Measurements from ENCODE around the gene ZCCHC10.
"Not testable (repeated sequence)": the region's sequence is repeated elsewhere in the genome, so short reads cannot be mapped to it uniquely, and the experiment has no call there.

ZCCHC10 gene

DNA sequence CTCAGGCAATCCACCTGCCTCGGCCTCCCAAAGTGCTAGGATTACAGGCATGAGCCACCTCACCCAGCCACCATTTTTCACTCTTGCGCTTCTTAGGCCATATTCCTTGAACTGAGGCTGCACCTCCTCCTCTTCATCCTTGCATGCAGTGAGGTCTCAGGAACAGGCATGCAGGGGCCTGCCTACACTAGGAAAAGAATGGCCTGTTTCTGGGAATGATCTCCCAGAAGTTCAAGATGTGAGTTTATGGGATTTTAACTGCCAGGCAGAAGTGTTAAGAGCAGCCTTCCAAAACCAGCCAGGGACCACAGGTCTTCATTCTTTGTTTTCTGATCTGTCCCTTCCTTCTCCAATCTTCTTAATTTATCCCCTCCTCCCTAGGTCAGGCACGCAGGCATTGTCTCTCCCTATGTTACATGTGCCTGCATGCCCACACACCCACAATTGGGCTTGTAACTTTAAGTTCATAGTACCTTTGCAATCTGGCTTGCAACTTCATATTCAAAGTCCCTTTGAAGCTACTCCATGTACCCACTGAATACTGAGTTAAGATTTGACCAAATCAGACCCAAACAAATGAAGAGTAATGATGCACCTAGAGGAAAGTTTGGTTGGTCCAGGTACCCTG is 14.9 kb upstream of the ZCCHC10 start:
- DNase-seq, result no peak

DNA sequence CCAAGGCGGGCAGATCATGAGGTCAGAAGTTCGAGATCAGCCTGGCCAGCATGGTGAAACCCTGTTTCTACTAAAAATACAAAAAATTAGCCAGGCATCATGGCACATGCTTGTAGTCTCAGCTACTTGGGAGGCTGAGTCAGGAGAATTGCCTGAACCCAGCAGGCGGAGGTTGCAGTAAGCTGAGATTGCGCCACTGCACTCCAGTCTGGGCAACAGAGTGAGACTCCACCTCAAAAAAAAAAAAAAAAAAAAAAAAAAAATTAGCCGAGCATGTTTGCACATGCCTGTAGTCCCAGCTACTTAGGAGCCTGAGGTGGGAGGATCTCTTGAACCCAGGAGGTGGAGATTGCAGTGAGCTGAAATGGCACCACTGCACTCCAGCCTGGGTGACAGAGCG is 10.3 kb upstream of the ZCCHC10 start:
- not testable (repeated sequence) for DNase-seq

DNA sequence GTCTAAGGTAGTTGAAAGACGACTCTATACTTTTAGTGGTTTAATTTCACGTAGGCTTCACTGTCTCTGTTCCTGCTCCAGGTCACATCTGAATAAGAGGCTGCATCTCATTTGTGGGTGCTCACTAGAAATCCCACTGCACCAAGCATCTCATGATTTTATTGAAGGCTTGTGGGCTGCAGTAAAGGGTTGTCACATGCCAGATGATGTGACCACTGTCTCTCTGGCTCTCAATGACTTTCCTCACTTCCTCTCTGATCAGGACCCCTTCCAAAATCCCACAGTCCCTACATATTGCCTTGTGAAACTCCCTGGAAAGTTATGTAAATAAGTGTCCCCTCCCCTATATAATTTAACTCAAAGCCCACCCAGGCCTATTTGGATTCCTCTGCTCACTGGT is 8.9 kb upstream of the ZCCHC10 start:
- DNase-seq, result no peak

DNA sequence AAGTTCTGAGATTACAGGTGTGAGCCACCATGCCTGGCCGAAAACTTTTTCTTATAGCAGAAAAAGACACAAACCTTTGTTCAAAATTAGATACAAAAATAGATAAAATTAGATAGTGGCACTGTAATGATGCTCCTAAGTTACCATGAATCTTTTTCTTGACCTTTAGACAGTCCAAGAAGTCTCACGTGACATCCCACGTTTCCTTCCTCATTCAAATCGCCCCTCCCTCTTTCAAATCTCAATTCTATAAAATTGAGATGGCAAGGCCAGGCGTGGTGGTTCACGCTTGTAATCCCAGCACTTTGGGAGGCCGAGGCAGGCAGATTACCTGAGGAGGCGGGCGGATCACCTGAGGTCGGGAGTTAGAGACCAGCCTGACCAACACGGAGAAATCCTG is 7.7 kb upstream of the ZCCHC10 start:
- DNase-seq, result no peak

DNA sequence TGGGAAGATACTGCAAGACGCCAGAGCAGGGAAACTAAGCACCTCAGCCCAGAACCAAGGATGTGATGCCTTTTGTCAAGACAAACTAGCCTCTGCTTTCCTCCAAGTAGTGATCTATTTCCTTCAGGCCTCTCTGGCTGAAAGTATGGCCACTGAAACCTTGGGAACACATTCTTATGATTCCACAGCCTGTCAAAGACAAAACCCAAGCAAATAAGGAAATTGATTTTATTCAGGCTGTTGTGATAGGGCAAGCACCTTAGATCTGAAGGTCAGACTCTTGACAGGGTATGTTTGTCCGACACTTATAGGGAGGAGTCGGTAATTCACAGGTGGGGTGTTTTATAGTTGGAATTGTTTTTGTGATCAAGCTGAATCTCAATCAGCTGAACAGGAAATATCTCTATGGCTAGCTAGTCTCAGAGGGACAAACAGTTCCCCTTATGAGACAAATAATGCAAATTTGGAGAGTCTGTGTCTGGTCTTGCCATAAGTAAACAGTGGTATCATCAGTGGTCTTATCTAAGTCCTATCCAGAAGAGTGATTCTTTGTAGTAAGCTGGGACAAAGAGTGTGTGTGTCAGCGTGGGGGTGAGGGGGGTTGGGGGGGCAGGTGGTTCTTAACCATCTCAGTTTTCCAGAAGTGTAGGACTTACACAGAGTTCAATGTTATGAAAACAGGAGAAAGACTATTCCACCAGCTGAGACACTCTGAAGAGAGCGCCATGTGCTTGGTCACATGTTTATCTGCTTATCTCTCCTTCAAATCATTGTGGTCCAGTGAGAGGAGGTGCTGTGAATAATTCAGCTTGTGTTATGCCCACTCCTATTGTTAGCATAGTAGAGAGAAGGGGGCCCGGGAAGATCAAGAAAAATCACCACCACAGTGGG is 6.7 kb upstream of the ZCCHC10 start:
- DNase-seq, result no peak

DNA sequence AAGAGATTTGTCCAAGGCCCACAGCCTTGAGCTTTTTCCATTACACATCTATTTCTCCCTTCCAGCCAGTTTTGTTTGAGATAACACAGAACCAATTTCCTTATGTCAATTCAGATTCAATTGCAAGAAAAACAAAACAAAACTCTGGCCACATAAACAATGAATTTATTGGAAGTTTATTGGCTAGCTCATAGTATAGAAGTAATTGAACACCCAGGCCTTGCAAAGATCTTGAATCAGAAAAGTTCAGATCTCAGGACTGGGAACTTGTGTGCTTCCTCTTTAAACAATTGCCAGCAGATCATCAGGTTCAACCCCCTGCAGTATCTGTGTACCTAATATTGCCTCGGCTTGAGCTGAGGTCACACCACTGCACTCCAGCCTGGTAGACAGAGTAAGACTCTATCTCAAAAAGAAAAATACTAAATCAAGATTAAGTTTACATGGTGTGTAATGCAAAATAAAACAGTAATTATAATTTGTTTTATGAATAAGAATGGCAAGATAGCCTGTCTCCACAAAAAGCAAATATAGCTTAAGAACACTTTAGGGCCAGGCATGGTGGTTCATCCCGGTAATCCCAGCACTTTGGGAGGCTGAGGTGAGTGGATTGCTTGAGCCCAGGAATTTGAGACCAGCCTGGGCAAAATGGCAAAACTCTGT is 4.1 kb upstream of the ZCCHC10 start:
- no peak for DNase-seq

DNA sequence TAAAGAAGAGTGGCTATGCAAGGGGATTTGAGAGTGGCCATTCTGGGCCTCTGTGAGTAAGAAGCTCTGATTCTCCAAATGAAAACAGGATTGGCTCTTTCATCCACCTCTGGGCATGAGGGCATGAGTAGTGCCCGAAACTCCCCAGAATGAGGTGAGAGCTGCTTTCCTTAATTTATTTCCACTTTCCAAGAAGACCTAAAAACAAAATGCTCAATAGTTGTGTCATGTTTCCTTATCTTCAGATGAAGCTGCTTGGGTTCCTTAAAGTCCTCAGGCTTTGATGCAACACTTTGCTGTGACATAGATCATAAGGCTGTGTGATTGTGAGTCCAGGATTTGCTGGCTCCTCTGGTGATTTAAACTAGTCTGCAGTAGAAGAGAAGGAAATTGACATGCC is 3.1 kb upstream of the ZCCHC10 start:
- no peak for DNase-seq

DNA sequence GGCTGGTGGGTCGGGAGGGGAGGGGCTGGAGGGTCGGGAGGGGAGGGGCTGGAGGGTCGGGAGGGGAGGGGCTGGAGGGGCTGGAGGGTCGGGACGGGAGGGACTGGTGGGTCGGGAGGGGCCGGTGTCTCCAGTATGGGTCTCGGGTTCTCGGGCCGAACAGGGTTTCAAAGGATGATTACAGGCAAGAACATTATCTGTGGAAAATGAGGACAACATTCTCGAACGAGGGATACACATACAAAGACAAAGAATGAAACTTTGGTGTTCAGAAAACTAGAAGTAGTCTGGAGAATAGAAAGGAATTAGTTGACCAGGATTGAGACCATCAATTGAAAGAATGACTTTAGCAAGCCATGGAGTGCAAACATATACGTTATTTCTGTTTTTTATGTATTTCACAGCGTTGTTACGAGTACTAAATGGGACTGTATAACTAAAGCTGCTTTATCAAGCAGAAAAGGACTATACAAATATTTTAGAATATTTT is 360 bp upstream of the ZCCHC10 start:
- DNase-seq, result no peak

DNA sequence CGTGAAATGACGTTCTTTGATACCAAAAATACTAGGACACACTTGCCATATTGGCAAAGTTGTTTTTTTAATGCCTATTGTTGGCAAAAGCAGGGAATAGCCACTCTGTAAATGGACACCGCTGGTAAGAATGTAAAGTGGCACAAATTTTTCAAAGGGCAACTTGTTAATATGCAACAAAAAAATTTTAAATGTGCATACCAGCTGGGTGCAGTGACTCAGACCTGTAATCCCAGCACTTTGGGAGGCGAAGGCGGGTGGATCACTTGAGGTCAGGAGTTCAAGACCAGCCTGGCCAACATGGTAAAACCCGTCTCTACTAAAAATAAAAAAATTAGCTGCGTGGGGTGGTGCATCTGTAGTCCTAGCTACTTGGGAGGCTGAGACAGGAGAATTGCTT is 6.9 kb downstream of the ZCCHC10 start:
- DNase-seq, result not testable (repeated sequence)

DNA sequence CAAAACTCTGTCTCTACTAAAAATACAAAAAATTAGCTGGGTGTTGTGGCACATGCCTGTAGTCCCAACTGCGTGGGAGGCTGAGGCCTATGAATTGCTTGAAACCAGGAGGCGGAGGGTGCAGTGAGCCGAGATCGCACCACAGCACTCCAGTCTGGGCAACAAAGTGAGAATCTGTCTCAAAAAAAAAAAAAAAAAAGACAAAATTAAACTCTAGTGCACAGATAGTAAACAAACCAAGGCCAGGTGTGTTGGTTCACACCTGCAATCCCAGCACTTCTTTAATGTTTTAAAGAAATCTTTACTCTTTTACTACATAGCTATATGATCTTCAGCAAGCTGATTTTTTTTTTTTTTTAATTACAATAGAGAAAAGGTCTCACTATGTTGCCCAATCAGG is 8.4 kb downstream of the ZCCHC10 start:
- DNase-seq, result no peak

DNA sequence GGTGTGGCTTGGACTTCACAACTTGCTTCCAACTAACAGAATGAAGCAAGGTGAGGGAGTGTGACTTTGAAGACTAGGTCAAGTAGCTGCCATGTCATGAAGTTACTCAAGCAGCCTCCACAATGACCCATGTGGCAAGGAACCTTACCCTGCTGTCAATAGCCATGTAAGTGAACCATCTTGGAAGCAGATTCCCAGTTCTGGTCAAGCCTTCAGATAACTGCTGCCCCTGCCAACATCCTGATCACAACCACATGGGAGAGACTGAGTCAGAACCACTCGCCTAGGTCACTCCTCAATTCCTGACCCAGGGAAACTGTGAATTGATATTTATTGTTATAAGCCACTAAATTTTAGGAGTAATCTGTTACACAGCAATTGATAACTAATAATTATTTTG is 10.9 kb downstream of the ZCCHC10 start:
- DNase-seq, result no peak

DNA sequence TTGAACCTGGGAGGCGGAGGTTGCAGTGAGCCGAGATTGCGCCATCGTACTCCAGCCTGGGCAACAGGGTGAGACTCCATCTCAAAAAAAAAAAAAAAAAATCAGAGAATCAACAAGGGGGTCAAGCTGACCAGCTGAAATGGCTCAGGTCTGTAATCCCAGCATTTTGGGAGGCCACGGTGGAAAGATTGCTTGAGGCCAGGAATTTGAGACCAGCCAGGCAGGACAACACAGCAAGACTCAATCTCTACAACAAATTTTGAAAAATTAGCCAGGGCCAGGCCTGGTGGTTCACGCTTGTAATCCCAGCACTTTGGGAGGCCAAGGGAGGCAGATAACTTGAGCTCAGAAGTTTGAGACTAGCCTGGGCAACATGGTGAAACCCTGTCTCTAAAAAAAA is 17.9 kb downstream of the ZCCHC10 start:
- DNase-seq, result not testable (repeated sequence)

DNA sequence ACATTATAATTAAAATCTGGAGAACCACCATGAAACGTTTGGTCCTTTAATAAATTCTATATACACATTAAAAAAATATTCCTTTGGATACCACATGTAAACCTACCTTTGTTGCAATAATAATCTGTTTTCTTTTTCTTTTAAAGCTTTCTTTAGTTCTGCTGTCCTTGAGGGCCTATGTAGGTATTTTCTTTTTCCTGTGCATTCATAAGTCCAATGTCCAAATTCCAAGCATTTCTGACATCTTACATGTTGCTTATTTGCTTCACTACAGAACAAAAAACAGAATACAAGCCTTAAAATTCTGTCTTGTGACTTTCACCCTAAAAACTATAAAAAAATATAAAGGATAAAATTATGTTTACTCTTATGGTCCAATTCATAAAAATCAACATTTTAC is 19.7 kb downstream of the ZCCHC10 start:
- DNase-seq, result no peak

DNA sequence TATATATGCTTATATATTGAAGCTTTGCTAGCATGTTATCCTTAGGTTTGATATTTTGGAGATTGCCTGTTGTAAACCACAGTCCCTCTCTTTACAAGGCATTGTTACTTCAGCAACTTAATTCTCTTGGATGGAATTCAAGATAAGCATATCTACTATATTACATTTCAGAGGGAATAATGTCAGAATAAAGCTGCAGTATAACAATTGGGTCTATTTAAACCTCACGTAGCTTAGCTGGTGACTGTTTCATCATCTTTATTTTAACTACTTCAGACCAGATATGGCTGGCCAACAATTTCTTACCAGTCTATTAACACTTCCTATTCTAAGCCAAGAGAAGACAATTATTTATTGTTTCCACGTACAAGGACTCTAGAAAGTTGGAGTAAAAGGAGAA is 27.1 kb downstream of the ZCCHC10 start:
- no peak for DNase-seq

DNA sequence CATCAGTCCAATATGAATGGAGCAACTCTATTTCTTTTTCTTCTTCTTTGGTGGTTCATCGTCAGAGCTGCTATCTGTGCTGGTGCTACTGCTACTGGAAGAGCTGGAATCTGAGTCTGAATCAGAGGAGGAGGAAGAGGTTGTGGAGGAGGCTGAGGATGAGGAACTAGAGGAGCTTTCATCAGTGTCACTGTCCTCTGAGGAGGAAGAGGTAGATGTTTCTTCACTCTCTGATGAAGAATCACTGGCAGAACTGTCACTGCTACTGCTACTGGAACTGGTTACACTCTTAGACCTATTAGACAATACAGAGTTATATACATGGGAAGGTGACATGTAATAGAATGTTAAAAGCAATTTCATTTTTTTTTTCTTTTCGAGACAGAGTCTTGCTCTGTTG is 27.8 kb downstream of the ZCCHC10 start:
- no peak for DNase-seq

DNA sequence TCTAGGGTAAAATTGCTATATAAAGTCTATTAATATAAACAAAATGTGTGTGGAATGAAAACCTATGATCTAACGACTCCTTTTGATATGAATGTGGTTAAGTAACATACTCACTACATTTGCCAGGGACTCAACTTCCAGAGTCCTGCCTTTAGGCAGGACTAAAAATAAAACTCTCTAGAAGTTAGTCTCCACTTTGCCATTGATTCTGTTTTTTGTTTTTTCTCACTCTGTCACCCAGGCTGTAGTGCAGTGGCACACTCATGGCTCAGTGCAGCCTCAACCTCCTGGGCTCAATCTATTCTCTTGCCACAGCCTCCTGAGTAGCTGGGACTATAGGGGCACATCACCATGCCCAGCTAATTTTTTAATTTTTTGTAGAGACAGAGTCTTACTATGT is 30.0 kb downstream of the ZCCHC10 start:
- DNase-seq, result no peak

DNA sequence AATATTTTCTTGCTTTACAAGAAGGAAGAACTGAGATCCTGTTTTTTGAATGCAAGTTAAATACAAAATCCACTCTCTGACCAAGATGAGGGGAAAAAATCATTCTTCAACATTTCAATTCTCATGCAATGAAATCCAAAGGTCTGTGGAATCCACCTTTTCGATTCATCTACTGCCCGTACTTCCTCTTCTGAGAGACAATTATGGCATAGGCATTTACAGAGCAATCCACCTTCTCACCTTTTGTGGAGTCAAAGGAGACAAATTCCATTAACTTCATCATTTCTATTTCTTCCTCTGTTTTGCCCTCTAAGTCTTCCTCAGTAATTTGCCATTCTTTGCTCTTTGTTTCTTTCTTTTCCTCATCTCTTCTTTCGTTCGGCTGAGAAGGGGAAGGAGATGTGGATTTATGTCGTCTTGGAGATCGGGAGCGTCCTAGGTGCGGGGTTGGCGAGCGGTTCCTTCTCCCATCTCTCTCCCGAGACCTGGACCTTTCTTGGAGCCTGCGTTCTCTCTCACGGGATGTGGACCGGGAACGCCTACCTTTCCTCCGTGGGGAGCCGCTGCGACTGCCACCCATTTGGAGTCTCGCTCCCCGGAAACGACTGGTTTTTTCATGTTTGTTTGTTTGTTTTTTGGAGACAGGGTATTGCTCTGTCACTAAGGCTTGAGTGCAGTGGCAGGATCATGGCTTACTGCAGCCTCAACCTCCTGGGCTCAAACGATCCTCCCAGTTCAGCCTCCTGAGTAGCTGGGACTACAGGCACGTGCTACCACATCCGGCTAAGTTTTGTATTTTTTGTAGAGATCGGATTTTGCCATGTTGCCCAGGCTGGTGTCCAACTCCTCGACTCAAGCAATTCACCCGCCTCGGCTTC is 38.6 kb downstream of the ZCCHC10 start:
- DNase-seq, result no peak

DNA sequence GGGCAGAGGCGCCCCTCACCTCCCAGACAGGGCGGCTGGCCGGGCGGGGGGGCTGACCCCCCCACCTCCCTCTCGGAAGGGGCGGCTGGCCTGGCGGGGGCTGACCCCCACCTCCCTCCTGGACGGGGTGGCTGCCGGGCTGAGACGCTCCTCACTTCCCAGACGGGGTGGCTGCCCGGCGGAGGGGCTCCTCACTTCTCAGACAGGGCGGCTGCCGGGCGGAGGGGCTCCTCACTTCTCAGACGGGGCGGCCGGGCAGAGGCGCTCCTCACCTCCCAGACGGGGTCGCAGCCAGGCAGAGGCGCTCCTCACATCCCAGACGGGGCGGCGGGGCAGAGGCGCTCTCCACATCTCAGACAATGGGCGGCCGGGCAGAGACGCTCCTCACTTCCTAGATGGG is 43.4 kb downstream of the ZCCHC10 start:
- DNase-seq, result not testable (repeated sequence)

DNA sequence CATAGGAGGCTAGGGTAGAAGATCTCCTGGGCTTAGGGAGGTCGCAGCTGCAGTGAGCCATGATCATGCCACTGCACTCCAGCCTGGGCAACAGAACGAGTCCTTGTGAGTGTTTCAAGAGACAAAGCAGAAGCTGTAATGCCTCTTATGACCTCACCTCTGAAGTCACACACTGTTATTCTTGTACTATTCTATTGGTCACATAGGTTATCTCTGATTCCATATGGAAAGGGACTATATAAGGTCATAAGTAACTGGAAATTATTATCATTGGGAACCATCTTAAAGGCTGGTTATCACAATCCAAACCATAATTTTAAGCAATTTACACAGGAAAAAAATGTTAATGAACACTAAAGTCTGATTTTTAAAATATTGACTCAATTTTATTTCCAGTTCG is 45.1 kb downstream of the ZCCHC10 start:
- DNase-seq, result no peak

DNA sequence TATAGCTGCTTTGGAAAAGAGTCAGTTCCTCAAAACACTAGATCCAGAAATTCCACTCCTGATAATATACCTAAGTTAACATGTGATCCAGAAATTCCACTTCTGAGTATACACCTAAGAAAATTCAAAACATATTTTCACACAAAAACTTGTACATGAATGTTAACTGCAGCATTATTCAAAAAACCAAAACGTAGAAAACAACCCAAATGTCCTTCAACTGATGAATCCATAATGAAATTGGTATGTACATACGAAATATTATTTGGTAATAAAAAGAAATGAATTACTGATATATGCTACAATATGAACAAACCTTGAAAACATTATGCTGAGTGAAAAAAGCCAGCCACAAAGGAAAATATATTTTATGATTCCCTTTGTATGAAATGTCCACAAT is 46.4 kb downstream of the ZCCHC10 start:
- DNase-seq, result no peak

DNA sequence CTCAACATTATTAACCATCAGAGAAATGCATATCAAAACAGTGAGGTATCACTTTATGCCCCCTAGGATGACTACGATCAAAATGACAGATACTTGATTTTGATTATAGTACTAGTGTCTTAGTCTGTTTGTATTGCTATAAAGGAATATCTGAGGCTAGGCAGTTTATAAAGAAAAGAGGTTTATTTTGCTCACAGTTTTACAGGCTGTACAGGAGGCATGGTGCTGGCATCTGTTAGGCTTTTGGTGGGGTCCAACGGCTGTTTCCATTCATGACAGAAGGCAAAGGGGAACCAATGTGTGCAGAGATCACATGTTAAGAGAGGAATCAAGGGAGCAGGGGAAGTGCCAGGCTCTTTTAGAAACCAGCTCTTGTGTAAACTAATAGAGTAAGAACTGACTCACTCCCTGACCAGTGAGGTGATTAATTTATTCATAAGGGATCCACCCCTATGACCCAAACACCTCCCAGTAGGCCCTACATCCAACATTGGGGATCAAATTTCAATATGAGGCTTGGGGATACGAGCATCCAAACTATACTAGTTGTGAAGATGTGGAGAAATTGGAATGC is 46.9 kb downstream of the ZCCHC10 start:
- no peak for DNase-seq

DNA sequence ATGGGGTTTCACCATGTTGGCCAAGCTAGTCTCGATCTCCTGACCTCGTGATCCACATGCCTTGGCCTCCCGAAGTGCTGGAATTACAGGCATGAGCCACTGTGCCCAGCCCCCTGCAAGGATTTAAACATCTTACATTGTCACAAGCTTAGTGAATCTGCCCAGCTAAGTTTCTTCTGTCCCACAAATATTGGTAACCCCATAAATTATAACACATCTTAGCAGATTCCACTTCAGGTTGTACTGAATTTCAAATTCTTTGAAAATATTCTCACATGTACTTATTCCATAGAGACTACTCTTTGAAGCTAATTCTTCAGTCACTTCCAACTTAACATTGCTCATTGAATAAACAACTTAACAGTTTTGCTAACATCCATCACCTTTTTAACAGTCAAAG is 49.5 kb downstream of the ZCCHC10 start:
- no peak for DNase-seq

DNA sequence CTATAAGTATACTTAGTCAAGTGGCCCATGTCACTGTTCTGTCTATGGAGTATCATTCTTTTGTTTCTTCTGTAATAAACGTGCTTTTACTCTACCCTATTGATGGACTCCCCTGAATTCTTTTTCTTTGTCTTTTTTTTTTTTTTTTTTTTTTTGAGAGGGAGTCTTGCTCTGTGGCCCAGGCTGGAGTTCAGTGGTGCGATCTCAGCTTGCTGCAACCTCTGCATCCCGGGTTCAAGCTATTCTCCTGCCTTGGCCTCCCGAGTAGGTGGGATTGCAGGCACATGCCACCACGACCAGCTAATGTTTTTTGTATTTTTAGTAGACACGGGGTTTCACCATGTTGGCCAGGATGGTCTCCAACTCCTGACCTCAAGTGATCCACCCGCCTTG is 53.9 kb downstream of the ZCCHC10 start:
- DNase-seq, result not testable (repeated sequence)
